Panc1 (cell line): ENCODE data around the gene SPSB3. TPM values are rescaled to one million over a fixed set of nuclear protein-coding genes. Genes with fewer than 3 reads are reported as not detected.

Source experiments
- ATAC-seq: fragments of 200-7000 bp; cut with Tn5 transposase; 2 replicates; pipeline ENCODE4 v1.9.1; 2020; ENCODE audit warnings: mild to moderate bottlenecking, moderate library complexity
- BruUV-seq: library from RNA; stranded (reverse); fragments of 400-500 nt; replicated peaks from 2 replicates; lab custom pipeline; 2021; lab: Mats Ljungman, UMichigan
- CTCF ChIA-PET: fragments of 300-600 bp; sonication (Branson Sonifier 250); formaldehyde crosslinking; loops from one replicate; lab custom pipeline; 2022; ENCODE audit warnings: antibody characterized with exemption; lab: Charles Lee
- POLR2A ChIA-PET: fragments of 300-600 bp; sonication (Branson Sonifier 250); formaldehyde crosslinking; loops from one replicate; lab custom pipeline; 2022; ENCODE audit warnings: antibody characterized with exemption; lab: Charles Lee
- DNase-seq: peaks from one replicate; pipeline ENCODE4 v3.0.0-alpha.2; 2010; ENCODE audit warnings: low read depth, low spot score
- H3K27ac ChIP-seq: 2 replicates; pipeline ENCODE4 v1.5.1; 2011; ENCODE audit warnings: mild to moderate bottlenecking, low read length, inconsistent platforms
- H3K27me3 ChIP-seq: fragments of 200-500 bp; sonication (Bioruptor generic); 2 replicates; pipeline ENCODE4 v1.6.0; 2014; ENCODE audit warnings: low read length, inconsistent platforms; ENCODE audit not compliant: control insufficient read depth, insufficient read depth
- H3K36me3 ChIP-seq: fragments of 200-500 bp; sonication (Bioruptor generic); 2 replicates; pipeline ENCODE4 v1.5.1; 2014; ENCODE audit warnings: inconsistent platforms, mild to moderate bottlenecking, low read length, moderate library complexity; ENCODE audit not compliant: control insufficient read depth, insufficient read depth
- H3K4me1 ChIP-seq: 2 replicates; pipeline ENCODE4 v1.5.1; 2011; ENCODE audit warnings: inconsistent platforms, mild to moderate bottlenecking, low read length, moderate library complexity; ENCODE audit not compliant: control insufficient read depth, insufficient read depth
- H3K4me3 ChIP-seq, 2 experiments: 2 replicates each; pipeline ENCODE4 v1.5.1; 2011 to 2012; ENCODE audit warnings: low read depth in 2 of 2, low read length in 2 of 2, mild to moderate bottlenecking in 2 of 2, inconsistent platforms in 1 of 2, moderate library complexity in 1 of 2
- H3K9me3 ChIP-seq: fragments of 200-500 bp; sonication (Bioruptor generic); 2 replicates; pipeline ENCODE4 v1.5.1; 2014; ENCODE audit warnings: low read depth, mild to moderate bottlenecking, inconsistent platforms, low read length, moderate library complexity; ENCODE audit not compliant: control insufficient read depth, insufficient read depth
- CTCF ChIP-seq: fragments of 450-650 bp; IDR thresholded peaks from 2 replicates; pipeline ENCODE4 v1.5.1; 2017; ENCODE audit warnings: mild to moderate bottlenecking
- POLR2AphosphoS5 ChIP-seq: IDR thresholded peaks from 2 replicates; pipeline ENCODE4 v1.6.1; 2012; ENCODE audit warnings: mild to moderate bottlenecking, low read depth, low read length, moderate library complexity
- REST ChIP-seq, 2 experiments: IDR thresholded peaks; 2 replicates each; pipeline ENCODE4 v1.6.1; 2011 to 2012; ENCODE audit warnings: low read depth in 2 of 2, control low read depth in 1 of 2, low read length in 1 of 2, mild to moderate bottlenecking in 1 of 2, moderate library complexity in 1 of 2; ENCODE audit not compliant: insufficient read depth in 1 of 2
- SIN3A ChIP-seq: IDR thresholded peaks from 2 replicates; pipeline ENCODE4 v1.6.1; 2012; ENCODE audit warnings: low read depth, mild to moderate bottlenecking, low read length, moderate library complexity, borderline replicate concordance; ENCODE audit not compliant: insufficient read depth
- TCF7L2 ChIP-seq: IDR thresholded peaks from 2 replicates; pipeline ENCODE4 v1.6.1; 2011; ENCODE audit warnings: mild to moderate bottlenecking, low read depth, low read length, inconsistent platforms
- in situ Hi-C: cut with HindIII; loops from 2 replicates; pipeline ENCODE4 v1.10.0; 2016; ENCODE audit warnings: low sequenced_read_pairs, low pct_unique_long_range_greater_than_20kb
- intact Hi-C: fragments of 100-400 bp; cut with micrococcal nuclease; formaldehyde crosslinking; loops from one replicate; pipeline ENCODE4 v1.10.0; 2022; ENCODE audit not compliant: unreplicated experiment
- total RNA-seq: library from RNA; stranded (reverse); gene quantifications from one replicate; pipeline ENCODE4 v1.2.1, GENCODE V29; 2021; ENCODE audit not compliant: unreplicated experiment

The SPSB3 gene
- total RNA-seq, 1 experiment from 2014 or later, result 23.0 TPM

- CTCF ChIA-PET, result no interaction called here
- BruUV-seq, result no TSS peak
- DNase-seq (no peak), ATAC-seq (no peak)
- POLR2A ChIA-PET, result no interaction called here
- Histone ChIP-seq H3K4me3 (no peak overlapping the region), H3K27me3 (no peaks in the 10 kb centered on the region), H3K4me1 (no peaks in the 10 kb centered on the region), H3K27ac (no peak overlapping the region), H3K36me3 (peaks cover 3% of the 10 kb centered on the region; the same call in 1 of the 2 replicates), H3K9me3 (no peaks in the 10 kb centered on the region)
- in situ Hi-C loops (no loop called here), intact Hi-C loops (no loop called here)
- TF ChIP-seq CTCF (no peak), POLR2AphosphoS5 (no peak), SIN3A (no peak), REST (IDR thresholded peaks at IDR 0.05; ENCODE audit: insufficient read depth in 1 of 2, low read depth in 2 of 2, low read length in 1 of 2) (no peak), TCF7L2 (no peak)
Measured at GRCh38 chr16:1752853-1753252, 29.5 kb downstream of the SPSB3 start.

GRCh38 chr16:1751946-1752345 lies 30.4 kb downstream of the SPSB3 start:
- TF ChIP-seq CTCF (no peak), REST (IDR thresholded peaks at IDR 0.05; ENCODE audit: insufficient read depth in 1 of 2, low read depth in 2 of 2, low read length in 1 of 2) (no peak), TCF7L2 (no peak), POLR2AphosphoS5 (no peak), SIN3A (no peak)
- H3K4me3 ChIP-seq, result no peak overlapping the region
- BruUV-seq, result no TSS peak
- peaks cover 3% of the 10 kb centered on the region; the same call in 1 of the 2 replicates for H3K36me3 ChIP-seq
- in situ Hi-C loops, result no loop called here
- ChIA-PET CTCF (no interaction called here), POLR2A (no interaction called here)
- H3K27me3 ChIP-seq, result no peaks in the 10 kb centered on the region
- DNase-seq (no peak), ATAC-seq (no peak; the same call in 1 of the 2 replicates)
- intact Hi-C loops, result no loop called here
- no peaks in the 10 kb centered on the region for H3K9me3 ChIP-seq
- no peak overlapping the region for H3K27ac ChIP-seq
- no peaks in the 10 kb centered on the region for H3K4me1 ChIP-seq
